NCI-H1105 (cell line): Measurements from ENCODE around the gene WNK2.
"Not testable (repeated sequence)": the region's sequence is repeated elsewhere in the genome, so short reads cannot be mapped to it uniquely, and the experiment has no call there.

Source experiments
- DNase-seq: peaks from one replicate; lab custom pipeline; 2025; lab: John Stamatoyannopoulos, UW

The WNK2 gene

DNA sequence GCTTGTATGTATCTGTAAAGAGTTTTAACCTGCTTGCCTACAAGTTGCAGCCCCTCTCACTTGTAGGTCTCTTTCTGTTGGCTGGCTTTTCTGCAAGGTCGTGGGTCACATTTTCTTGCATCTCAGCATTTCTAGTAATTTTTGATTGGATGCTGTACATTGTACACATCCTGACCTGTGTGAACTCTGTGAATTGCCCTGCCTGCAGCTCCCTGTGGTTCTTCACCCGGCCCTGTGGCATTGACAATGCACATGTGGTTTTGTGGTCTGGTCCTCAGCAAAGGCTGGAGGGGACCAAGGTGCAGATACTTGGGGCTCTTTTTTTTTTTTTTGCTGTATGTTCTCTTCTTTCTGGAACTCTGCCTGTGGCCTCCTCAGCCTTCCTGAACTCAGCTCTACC is 53.6 kb downstream of the WNK2 start:
- DNase-seq, result no peak

DNA sequence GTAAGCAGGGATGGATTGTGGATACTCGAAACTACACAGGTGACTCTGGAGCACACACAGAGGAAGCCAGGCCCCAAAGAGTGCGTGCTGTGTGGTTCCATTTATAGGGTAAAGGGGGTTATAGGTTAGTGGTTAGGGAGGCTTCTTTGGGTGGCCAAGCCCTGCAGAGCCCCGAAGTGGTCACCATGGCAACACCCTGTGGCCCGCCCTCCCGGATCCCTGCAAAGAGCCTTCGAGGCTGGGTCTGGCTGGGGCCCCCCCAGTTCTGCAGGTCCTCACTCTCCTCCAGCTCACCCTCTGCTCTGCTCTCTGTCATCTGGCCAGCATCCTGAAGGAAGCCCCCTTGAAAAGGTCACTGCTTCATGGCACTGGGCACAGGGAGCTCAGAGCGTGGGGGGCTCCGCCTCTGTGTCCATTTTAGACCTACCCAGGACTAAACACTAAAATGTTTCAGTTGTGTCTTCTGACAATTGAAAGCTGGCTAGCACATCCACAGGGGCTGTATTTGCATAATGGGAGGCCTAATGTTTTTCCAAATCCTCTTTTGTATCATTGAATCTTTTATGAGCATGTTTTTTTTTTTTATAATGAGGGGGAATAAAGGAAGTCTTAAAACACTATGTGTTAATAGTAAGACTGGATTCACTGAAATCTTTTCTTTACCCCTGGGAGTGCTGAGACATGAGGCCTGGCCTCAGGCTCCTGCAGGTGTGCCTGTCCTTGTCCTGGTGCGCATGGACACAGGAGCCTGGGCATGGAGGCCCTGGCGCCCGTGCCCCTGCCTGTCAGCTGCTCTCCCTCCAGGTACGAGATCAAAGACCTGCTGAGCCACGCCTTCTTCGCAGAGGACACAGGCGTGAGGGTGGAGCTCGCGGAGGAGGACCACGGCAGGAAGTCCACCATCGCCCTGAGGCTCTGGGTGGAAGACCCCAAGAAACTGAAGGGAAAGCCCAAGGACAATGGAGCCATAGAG is 55.3 kb downstream of the WNK2 start:
- no peak for DNase-seq

DNA sequence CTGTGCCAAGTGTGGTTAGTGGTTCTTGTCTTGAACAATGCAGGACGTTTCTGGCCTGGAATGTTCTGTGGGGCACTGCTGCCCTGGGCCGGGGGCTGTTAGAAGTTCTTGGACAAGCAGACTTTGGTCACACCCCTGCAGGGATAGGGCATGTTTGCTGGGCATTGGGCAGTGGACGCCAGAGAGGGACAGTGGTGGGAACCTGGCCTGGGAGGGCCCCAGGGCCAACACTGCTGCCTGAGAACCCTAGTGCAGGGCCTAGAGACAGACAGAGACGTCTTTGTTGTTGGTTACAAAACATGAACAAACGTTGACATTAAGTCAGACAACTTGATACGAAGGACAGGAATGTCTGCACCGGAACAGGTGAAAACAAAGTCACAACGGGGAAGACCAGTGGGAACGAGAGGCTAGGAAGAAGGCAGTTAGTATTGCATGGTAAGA is 57.0 kb downstream of the WNK2 start:
- no peak for DNase-seq

DNA sequence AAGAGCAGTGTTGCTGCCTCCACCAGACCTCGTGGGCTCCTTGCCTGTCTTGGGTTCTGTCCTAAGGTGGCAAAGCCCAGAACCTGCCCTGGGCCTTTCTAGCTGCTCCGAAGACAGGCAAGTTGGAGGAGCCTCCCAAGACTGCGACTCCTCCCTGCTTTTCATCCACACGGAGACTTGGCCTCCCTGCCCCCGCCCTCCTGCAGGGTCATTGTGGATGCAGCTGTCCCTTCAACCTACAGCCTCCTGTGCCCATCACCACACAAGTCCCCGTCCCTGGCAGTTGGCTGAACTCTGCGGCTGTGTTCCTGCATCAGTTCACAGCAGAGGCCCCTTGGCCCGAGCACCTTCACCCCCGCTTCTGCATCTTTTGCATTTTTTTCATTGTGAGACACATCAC is 59.2 kb downstream of the WNK2 start:
- DNase-seq, result no peak

DNA sequence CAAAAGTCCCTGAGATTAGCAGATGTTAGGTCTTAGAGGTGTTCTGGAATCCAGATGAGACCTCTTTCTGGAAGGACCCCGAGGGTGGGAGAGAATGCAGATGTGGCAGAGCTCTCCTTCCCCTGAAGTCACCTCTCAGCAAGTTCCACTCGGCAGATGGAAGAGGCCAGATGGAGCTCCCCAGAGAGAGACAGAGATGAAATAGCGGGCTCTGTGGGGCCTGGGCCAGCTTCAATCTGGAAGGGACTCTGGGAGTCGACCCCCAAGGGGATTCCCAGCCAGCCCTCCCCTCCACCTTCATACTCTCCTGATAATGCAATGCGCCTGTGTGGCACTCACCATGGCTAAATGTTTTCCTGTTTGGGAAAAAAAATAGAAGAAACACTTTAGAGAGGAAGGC is 60.2 kb downstream of the WNK2 start:
- no peak for DNase-seq

DNA sequence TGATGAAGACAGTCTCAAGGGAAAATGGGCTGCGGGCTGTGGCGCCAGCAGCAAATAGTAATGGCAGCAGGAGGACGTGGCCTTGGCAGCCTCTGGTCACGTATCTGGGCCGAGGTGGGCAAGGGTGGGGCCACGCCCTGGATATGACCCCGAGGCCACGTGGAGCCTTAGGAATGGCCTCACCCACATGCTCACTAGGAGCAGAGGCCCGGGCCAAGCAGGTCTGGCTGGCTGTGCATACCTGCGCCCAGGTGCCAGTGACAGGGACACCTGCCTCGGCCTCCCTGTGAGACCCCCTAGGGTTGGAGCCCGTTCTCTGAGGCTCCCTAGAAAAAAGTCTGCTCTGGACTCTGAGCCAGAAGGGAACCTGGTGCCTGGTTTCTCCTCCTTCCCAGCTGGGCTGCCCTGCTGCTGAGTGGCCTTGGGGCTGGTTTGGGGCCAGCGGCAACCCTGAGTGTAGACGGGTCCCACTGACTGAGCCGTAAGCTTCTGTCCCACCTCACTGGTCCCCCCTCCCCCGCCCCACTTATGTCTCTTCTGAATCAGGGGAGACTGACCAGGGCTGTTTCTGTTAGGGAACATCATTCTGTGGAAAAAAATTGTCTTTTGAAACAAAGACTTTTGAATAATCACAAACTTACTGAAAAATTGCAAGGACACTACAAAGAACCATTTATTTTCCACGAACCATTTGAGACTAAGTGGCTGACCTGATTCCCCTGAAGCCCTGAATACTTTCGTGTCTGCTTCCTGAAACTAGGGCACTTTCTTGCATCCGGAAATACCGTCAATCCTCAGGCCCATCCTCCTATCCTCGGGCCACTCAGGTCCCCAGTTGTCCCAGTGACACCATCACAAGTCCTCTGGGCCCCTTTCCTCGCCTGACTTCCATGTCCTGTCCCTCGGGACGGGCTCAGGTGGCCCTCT is 60.8 kb downstream of the WNK2 start:
- no peak for DNase-seq

DNA sequence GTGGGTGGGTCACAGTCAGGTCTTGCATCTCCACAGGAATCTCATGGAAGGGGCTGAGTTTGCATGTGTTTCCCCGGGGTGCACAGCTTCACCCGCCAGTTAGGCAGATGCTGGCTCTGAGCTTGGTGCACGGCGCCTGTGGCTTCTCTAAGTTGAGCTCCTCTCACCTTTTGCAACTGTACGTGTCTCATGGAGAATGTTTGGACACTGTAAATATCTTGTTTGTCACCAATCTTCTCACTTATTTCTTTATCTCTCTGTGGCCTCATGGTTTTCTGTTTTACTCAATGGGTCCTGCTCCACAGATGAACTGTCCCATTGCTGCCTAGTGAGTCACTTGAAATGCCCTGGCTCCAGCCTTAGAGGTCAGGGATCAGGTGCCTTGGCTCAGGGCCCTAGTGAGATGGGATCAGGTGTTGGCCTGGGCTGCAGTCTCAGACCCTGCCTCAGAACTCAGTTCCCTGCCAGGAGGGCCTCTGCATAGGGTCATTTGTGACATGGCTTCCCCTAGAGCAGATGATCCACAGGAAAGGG is 61.6 kb downstream of the WNK2 start:
- DNase-seq, result no peak

DNA sequence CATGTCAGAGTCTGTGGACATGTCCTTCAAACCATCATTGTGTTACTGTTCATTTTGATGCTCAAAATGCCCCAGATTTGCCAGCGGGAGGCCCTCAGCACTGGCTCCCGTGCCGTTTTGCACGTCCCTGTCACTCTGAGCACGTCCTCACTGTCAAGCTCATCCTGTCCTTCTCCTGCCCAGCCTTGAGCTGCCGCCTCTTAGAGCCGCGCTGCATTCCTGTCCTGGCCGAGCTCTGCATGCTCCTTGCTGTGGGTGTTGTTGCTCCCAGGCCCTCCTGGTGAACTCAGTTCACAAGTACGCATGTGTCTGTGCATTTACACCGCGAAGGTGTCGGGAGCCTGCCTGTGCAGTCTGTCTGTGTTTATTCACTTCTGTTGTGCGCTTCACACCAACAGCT is 62.2 kb downstream of the WNK2 start:
- no peak for DNase-seq

DNA sequence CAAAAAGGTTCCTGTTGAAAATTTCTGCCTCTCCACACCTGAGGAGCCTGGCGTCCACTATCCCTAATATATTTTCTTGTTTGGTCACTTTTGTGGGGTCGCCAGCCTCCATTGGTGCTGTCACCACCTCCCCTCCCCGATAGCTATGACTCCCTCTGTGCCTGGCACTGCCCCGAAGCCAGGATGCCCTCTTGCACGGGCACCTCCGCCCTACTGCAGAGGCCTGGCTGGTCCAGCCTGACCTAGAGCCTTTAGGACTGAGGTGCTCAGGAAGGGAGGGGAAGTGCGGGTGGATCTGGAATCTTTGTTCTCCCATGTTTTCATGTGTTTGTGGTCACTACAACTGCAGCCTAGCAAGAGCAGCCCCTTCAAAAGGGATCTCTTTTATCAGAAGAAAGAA is 62.6 kb downstream of the WNK2 start:
- DNase-seq, result no peak

DNA sequence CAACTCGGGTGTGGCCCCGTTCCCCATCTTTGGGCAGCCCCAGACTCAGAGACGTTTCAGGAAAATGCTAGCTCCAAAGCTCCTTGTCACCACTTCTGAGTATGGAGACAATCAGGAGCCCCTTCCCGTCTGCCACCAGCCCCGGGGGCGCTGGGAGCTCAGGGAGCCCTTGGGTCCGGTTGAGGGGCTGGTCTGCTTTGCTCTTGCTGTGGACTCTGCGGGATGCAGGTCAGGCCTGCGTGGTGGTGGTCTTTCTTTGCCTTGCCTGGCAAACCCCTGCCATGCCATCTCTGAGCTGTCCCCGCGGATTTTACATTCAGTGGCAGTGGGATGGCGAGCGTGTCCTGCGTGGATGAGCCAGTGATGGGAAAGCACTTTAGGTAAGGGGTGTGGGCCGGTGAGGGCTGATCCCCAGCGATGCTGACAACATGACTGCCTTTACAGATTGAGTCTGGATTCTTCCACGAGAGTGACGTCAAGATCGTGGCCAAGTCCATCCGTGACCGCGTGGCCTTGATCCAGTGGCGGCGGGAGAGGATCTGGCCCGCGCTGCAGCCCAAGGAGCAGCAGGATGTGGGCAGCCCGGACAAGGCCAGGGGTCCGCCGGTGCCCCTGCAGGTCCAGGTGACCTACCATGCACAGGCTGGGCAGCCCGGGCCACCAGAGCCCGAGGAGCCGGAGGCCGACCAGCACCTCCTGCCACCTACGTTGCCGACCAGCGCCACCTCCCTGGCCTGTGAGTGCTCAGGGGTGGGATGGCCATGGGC is 63.3 kb downstream of the WNK2 start:
- DNase-seq, result no peak

DNA sequence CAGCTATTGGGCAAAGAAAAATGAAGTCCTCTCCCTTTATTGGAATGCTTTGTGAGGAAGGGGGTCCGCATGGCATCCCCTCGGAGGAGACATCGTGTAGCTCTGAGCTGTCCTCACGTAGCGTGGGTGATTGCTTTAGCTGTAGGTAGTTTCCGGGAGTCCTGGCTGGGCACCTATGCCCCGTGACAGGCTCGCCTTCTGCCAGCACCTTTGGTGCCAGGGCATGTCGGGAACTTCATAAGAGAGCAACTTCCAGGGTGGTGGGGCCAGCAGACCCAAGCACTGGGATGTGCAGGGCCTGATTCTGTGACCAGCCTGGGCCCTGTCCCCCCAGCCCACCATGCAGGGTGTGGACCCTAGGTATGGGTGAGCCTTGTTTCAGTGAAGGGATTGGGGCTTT is 64.0 kb downstream of the WNK2 start:
- DNase-seq, result no peak

DNA sequence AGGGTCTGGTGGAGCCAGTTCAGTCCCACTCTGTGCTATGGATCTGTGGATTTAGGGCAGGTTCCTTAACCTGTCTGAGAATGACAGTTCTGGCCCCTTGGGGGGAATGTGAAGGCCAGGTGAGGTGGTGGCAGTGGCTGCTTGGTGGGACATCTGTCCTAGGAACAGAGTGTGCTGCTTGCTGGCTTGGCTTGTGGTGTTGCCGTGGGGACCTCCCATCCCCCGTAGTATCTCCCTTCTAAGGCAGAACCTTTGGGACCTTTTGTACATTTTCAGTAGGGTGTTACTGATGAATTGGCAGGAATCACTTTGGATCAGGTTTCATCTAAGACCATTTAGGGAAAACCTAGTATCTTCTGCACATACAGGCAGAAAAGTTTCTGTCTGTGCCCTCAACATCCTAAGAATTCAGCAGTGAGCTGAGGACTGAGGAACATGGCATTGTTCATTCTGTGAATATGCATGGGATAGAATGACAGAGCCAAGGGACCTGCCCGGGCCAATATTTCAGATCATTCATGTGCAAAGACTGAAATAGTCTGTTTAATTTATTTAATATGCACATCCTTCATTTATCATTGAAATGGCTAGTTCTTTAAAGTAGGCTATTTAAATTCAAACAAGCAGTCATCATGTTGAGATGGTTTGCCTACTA is 64.6 kb downstream of the WNK2 start:
- DNase-seq, result no peak

DNA sequence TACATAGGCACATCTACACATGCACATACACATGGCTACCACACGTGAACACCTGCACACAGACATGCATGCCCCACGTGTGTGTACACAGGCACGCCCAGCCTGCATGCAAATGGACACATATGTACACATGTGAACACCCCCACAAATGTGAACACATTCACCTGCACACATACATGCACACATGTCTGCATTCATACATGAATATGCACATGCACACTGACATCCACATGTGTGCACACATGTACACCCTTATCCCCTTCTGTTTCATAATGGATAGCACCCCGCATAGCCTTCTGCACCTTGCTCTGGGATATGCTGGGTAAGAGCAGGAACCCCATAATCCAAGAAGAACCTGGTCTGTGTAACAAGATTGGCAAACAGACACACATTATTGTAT is 66.2 kb downstream of the WNK2 start:
- DNase-seq, result no peak

DNA sequence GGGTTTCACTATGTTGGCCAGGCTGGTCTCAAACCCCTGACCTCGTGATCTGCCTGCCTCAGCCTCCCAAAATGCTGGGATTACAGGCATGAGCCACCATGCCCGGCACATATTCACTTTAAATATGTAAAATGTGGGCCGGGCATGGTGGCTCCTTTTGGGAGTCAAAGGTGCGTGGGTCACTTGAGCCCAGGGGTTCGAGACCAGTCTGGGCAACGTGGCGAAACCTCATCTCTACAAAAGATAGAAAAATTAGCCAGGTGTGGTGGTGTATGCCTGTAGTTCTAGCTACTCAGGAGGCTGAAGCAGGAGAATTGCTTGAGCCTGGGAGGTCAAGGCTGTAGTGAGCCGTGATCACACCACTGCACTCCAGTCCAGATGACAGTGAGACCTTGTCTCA is 67.4 kb downstream of the WNK2 start:
- DNase-seq, result not testable (repeated sequence)

DNA sequence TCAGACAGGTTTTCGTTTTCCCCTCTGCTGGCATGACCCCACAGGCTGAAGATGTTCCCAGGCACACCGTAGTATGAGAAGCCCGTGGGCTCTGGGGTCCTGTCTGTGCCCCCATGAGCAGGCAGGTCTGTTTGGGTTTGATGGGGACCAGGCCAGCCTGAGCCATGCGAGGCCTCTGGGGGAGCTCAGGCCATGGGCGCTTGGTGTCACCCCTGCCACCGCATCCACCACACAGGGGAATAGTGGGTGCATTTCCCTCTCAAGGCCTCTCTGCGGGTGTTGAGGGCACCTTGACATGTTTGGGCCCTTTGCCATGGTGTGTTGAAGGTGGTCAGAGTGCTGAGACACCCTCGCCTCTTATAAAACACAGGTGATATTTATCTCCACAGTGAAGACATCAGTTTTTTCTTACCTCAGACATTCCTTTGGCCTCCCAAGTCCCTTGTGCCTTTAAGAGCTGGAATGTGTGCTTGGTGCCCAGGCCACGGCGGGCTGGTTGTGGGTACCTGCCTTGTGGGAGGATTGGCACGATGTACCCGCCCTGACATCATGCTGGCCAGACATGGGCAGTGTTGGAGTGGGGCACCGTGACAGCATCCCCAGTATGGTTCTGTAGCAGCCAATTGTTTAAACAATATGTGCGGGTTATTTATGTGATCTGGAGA is 68.3 kb downstream of the WNK2 start:
- DNase-seq, result no peak

DNA sequence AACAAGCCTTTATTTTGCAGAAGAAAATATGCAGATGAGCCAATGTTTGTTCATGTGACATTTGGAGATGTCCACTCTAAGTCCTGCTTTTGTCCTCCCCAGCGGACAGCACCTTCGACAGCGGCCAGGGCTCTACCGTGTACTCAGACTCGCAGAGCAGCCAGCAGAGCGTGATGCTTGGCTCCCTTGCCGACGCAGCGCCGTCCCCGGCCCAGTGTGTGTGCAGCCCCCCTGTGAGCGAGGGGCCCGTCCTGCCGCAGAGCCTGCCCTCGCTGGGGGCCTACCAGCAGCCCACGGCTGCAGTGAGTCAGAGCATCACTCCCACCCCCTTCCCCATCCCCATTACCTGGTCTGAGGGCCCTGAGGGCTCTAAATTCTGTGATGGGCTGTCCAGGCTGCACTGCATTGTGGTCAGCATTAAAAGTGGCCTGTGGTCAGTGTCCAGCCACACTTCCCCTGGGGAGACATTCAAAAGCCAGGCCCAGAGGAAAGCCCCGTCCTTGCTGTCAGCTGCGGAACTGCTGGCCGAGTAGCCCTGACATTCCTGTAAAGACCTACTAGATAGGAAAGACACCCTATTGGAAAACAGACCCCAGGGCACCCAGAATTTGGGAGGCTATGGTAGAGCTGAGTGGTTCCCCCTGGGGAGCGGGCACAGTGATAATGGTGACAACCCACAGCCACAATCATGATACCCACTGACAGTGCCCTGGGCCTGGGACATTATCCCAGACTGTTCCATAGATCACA is 69.0 kb downstream of the WNK2 start:
- DNase-seq, result no peak

DNA sequence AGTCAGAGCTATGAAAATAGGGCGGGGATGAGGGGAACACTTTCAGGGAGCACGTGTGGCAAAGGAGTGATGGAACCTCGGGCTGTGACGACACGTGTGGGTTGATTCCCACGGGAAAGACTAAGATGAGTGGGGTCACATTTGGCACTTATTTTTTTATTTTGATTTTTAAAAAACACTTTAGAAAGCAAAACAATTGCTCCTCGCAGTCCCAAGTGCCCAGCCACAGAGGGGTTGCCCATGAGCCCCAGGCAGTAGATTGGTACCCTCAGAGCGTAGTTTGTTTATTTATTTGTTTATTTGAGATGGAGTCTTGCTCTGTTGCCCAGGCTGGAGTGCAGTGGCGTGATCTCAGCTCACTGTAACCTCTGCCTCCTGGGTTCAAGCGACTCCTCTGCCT is 69.7 kb downstream of the WNK2 start:
- DNase-seq, result no peak

DNA sequence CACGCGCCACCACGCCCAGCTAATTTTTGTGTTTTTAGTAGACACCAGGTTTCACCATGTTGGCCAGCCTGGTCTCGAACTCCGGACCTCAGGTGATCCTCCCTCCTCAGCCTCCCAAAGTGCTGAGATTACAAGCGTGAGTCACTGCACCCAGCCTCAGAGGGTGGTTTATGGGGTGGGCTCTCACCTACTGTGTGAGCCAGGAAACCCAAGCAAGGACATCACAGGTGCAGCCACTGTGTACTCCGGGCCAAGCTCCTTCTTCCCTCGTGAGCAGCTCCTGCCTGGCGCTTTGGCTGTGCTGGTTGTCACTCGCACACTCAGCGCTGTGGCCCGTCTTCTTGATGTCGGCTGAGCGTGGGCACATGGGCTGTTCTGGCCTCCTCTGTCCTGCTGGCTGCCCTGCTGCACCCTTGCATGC is 70.1 kb downstream of the WNK2 start:
- no peak for DNase-seq

DNA sequence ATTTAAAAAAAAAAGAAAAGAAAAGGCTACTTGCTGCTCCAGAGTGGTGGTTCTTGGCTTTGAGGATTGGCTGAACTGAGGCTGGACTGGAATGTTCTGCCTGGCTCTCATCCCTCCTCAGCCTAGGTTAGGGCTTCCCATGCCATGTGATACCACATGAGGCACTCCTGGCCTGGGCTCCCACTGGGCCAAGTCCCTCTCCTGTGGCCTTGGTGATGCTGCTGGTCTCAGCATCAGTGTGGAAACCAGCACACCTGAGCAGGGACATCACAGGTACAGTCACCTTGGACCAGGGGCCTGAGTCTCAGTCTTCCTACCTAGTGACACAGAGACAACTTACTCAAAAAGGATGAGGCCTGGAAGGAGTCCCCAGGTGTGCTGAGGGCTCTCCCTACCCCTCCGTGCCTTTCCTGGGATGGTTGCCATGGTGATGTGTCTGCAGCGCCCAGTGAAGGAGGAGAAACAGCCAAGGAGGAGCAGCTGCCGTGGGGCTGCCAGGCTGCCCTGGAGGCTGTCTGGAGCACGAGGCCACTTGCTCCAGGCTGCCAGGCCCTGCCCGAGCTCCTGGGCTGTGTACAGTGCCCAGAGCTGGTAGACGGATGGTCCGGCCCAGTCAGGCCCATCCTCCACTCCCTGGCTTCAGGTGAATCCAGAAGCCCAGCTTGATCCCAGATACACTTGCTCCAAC is 71.0 kb downstream of the WNK2 start:
- DNase-seq, result peak; percentile 64
